Stimulated activated CD4-positive, alpha-beta T cell treated with anti-CD3 and anti-CD28 coated beads, Interleukin-2, amount 100 ng/mL, for 48 hours (primary cell): ENCODE measurements around the gene MRPS15.

Source experiments
- DNase-seq, 2 donors: peaks; one replicate each; pipeline ENCODE4 v3.0.0-alpha.2; 2020

Gene MRPS15

GRCh38 chr1:36417931-36418330 lies 46.3 kb downstream of the MRPS15 start:
- DNase-seq, result no peak

GRCh38 chr1:36415661-36416326 lies 48.4 kb downstream of the MRPS15 start:
- DNase-seq, result no peak

GRCh38 chr1:36414384-36414783 lies 49.8 kb downstream of the MRPS15 start:
- DNase-seq, result no peak

DNA sequence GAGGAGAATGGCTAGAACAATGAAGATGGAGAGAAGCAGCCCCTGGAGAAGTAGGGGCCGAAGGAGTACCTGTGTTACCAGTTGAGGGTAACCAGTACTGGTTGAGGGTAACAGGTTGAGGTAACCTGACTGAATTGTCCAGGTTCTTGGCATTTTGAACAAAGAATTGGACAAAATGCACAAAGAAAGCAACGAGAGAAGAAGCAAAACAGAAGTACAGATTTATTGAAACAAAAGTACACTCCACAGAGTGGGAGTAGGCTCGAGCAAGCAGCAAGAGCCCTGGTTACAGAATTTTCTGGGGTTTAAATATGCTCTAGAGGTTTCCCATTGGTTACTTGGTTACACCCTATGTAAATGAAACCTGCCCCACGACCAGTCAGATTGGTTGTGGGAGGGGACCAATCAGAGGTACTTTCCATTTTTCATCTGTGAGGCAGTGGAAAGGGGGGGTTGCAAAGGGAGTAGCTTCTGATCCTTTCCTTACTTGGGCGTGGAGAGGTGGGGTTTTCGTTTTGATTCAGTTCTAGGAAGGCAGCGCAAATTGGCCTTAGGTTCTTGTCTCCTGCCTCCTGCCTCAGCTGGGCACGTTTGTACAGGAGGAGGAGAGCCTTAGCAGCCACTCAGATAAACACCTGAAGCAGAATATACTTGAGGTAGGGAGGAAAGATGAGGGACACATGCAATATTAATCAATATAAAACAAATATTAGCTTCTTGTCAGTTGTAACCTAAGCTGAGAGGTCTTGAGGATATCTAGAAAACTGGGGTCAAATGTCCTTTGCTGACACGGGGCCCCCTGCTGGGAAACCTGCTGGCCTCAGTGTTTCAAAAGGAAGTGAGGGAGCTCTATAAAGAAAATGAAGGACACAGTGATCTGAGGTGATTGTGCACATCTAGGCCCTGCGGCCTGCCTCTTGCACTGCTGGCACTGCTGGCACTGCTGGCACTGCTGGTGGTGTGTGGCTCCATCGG lies 52.2 kb downstream of the MRPS15 start:
- peak; percentile 25 to 44 for DNase-seq

DNA sequence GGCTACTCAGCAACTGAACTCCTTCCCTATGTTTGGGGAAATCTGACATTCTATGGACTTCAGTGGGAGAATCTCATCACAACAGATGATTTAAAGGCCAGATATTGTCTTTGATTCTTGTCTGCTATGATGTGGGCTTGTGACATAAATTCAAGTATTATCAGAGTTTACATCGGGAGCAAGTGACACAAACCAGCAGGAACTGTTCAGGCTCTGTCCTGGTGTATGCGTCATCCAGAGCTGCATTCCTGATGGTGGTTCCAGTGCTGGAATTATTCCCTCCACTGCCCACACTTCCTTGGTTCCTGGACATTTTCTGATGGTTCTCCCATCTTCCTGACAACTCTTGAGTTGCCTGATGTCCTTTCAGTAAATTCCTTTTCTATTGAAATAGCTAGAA lies 55.7 kb downstream of the MRPS15 start:
- no peak for DNase-seq

DNA sequence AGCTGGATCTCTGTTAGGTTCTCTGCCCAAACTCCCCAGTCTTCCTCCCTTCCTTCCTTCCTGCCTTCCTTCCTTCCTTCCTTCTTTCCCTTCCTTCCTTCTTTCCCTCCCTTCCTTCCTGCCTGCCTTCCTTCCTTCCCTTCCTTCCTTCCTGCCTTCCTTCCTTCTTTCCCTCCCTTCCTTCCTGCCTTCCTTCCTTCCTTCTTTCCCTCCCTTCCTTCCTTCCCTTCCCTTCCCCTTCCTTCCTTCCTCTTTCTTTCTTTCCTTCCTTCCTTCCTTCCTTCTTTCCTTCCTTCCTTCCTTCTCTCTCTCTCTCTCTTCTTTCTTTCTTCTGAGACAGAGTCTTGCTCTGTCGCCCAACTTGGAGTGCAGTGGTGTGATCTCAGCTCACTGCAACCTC lies 57.7 kb downstream of the MRPS15 start:
- DNase-seq, result no peak
